ENCODE measurements around the gene LPIN1. TPM values are rescaled to one million over a fixed set of nuclear protein-coding genes. Genes with fewer than 3 reads are reported as not detected.
A peak's percentile ranks its signal among the peaks of the same experiment; 100 is the strongest.

LPIN1 gene
- total and polyA plus RNA-seq, 2 donors (not counting 1 experiment from before 2014, with no cell fraction given), result 36.3 to 99.1 TPM

GRCh38 chr2:11738589-11739436 lies 7.6 kb upstream of the LPIN1 start:
- Histone ChIP-seq H3K79me2 (ENCODE audit: control insufficient read depth, insufficient read depth, low read length) (peaks cover 6% of the 10 kb centered on the region), H3K4me2 (replicated peaks; ENCODE audit: low read depth, low read length, poor library complexity, severe bottlenecking) (no peak overlapping the region), H3K4me1 (ENCODE audit: control insufficient read depth in 2 of 2, insufficient read depth in 2 of 2, low read length in 2 of 2) (peaks cover 2 to 5% of the 10 kb centered on the region in 2 donors), H3K4me3 (ENCODE audit: control extremely low read depth in 1 of 5, extremely low read depth in 1 of 5, insufficient read depth in 1 of 5, low read depth in 2 of 5, low read length in 4 of 5) (no peak overlapping the region), H4K20me1 (ENCODE audit: control insufficient read depth, insufficient read depth, low read length, poor library complexity, severe bottlenecking) (no peaks in the 10 kb centered on the region), H3K9ac (ENCODE audit: low read length) (no peak overlapping the region), H2AFZ (ENCODE audit: insufficient read depth, low read depth, low read length, poor library complexity, severe bottlenecking) (no peak overlapping the region), H3K36me3 (replicated peaks in 1 of 2; ENCODE audit: control extremely low read depth in 1 of 2, control insufficient read depth in 1 of 2, extremely low read depth in 1 of 2, insufficient read depth in 2 of 2, low read length in 1 of 2) (no peaks in the 10 kb centered on the region), H3K27ac (ENCODE audit: low read length in 2 of 2) (no peak overlapping the region), H3K9me3 (ENCODE audit: control extremely low read depth in 1 of 3, control insufficient read depth in 2 of 3, insufficient read depth in 1 of 3, low read length in 2 of 3) (no peaks in the 10 kb centered on the region), H3K27me3 (replicated peaks in 1 of 4; ENCODE audit: control extremely low read depth in 1 of 4, control insufficient read depth in 3 of 4, insufficient read depth in 4 of 4, low read length in 3 of 4) (peaks cover 0 to 9% (median 8%) of the 10 kb centered on the region in 4 experiments)
- peaks cover 8% of the 10 kb centered on the region for H3K4me1 Mint-ChIP-seq
- ChIA-PET POLR2A (no interaction called here), CTCF (interaction anchor here (0.8 to 24.5 kb wide), 10 partner anchors 8 to 1268 kb away, joined by 3 to 411 read pairs (median 4); no protein-coding TSS in a partner anchor)
- H3K4me3 Mint-ChIP-seq, result no peak overlapping the region
- intact Hi-C loops (cut with micrococcal nuclease), result loop anchor here (1.0 kb wide), 1 partner anchor 40 kb away; no protein-coding TSS in a partner anchor
- TF ChIP-seq CTCF (IDR thresholded peaks at IDR 0.05) (no peak), EZH2 (IDR thresholded peaks at IDR 0.05; ENCODE audit: borderline replicate concordance, insufficient read depth, low read depth, low read length, poor library complexity, severe bottlenecking) (no peak)
- peaks cover 7% of the 10 kb centered on the region for H3K27me3 Mint-ChIP-seq
- WGBS (ENCODE audit: insufficient coverage), result 81% methylated on average over 7 of the region's 8 CpGs
- H3K27ac Mint-ChIP-seq, result no peak overlapping the region
- DNase-seq (peak; percentile 46), ATAC-seq (ENCODE audit: low read depth) (peak; percentile 63)
- H3K9me3 Mint-ChIP-seq (ENCODE audit: insufficient read depth), result no peaks in the 10 kb centered on the region

- Mint-ChIP-seq H3K4me1 (peaks cover 24% of the 10 kb centered on the region), H3K9me3 (ENCODE audit: insufficient read depth) (no peaks in the 10 kb centered on the region), H3K4me3 (no peak overlapping the region), H3K27me3 (no peaks in the 10 kb centered on the region), H3K27ac (no peak overlapping the region)
- ChIA-PET POLR2A (no interaction called here), CTCF (interaction anchor here (1.2 to 24.5 kb wide), 3 partner anchors 12 to 41 kb away, joined by 3 to 411 read pairs (median 45); no protein-coding TSS in a partner anchor)
- Histone ChIP-seq H3K9me3 (ENCODE audit: control extremely low read depth in 1 of 3, control insufficient read depth in 2 of 3, insufficient read depth in 1 of 3, low read length in 2 of 3) (no peaks in the 10 kb centered on the region), H3K4me1 (ENCODE audit: control insufficient read depth in 2 of 2, insufficient read depth in 2 of 2, low read length in 2 of 2) (peaks cover 13 to 24% of the 10 kb centered on the region in 2 donors), H3K9ac (ENCODE audit: low read length) (no peak overlapping the region), H3K27me3 (replicated peaks in 1 of 4; ENCODE audit: control extremely low read depth in 1 of 4, control insufficient read depth in 3 of 4, insufficient read depth in 4 of 4, low read length in 3 of 4) (peaks cover 0 to 9% (median 4%) of the 10 kb centered on the region in 4 experiments), H3K4me2 (replicated peaks; ENCODE audit: low read depth, low read length, poor library complexity, severe bottlenecking) (no peak overlapping the region), H3K27ac (ENCODE audit: low read length in 2 of 2) (no peak overlapping the region), H4K20me1 (ENCODE audit: control insufficient read depth, insufficient read depth, low read length, poor library complexity, severe bottlenecking) (no peaks in the 10 kb centered on the region), H3K36me3 (replicated peaks in 1 of 2; ENCODE audit: control extremely low read depth in 1 of 2, control insufficient read depth in 1 of 2, extremely low read depth in 1 of 2, insufficient read depth in 2 of 2, low read length in 1 of 2) (no peaks in the 10 kb centered on the region), H3K79me2 (ENCODE audit: control insufficient read depth, insufficient read depth, low read length) (peaks cover 17% of the 10 kb centered on the region), H2AFZ (ENCODE audit: insufficient read depth, low read depth, low read length, poor library complexity, severe bottlenecking) (no peak overlapping the region), H3K4me3 (ENCODE audit: control extremely low read depth in 1 of 5, extremely low read depth in 1 of 5, insufficient read depth in 1 of 5, low read depth in 2 of 5, low read length in 4 of 5) (no peak overlapping the region)
- 96% methylated on average over 3 of the region's 3 CpGs for WGBS (ENCODE audit: insufficient coverage)
- intact Hi-C loops (cut with micrococcal nuclease), result no loop called here
- DNase-seq (no peak), ATAC-seq (ENCODE audit: low read depth) (no peak)
- TF ChIP-seq CTCF (IDR thresholded peaks at IDR 0.05) (no peak), EZH2 (IDR thresholded peaks at IDR 0.05; ENCODE audit: borderline replicate concordance, insufficient read depth, low read depth, low read length, poor library complexity, severe bottlenecking) (no peak)
Measured at GRCh38 chr2:11740723-11741122, 5.7 kb upstream of the LPIN1 start.

Data from B cell (primary cell).